Loucy (cell line): Measurements from ENCODE around the gene ARPP19.

Experiments
- H2AFZ ChIP-seq: fragments of 200-600 bp; sonication (generic); 2 replicates; pipeline ENCODE4 v1.6.0; 2016; ENCODE audit warnings: antibody characterized with exemption, mild to moderate bottlenecking, low read length, moderate library complexity
- H3F3A ChIP-seq: fragments of 200-600 bp; 2 replicates; pipeline ENCODE4 v1.6.0; 2016; ENCODE audit warnings: antibody characterized with exemption, low read depth, mild to moderate bottlenecking
- H3K27me3 ChIP-seq: fragments of 200-600 bp; sonication (generic); 2 replicates; pipeline ENCODE4 v1.6.1; 2014; ENCODE audit warnings: low read length, mild to moderate bottlenecking; ENCODE audit not compliant: insufficient read depth, poor library complexity, severe bottlenecking
- H3K36me3 ChIP-seq: fragments of 200-600 bp; sonication (generic); 2 replicates; pipeline ENCODE4 v1.6.1; 2016; ENCODE audit warnings: low read length; ENCODE audit not compliant: insufficient read depth
- H3K4me1 ChIP-seq: fragments of 200-600 bp; sonication (generic); 2 replicates; pipeline ENCODE4 v1.5.1; 2014; ENCODE audit warnings: low read length, mild to moderate bottlenecking; ENCODE audit not compliant: insufficient read depth, poor library complexity, severe bottlenecking
- H3K4me2 ChIP-seq: fragments of 200-600 bp; sonication (generic); 2 replicates; pipeline ENCODE4 v1.6.0; 2014; ENCODE audit warnings: antibody characterized with exemption, low read length, low read depth, mild to moderate bottlenecking; ENCODE audit not compliant: poor library complexity, severe bottlenecking
- H3K4me3 ChIP-seq: fragments of 200-600 bp; sonication (generic); 2 replicates; pipeline ENCODE4 v1.5.1; 2014; ENCODE audit warnings: low read length, mild to moderate bottlenecking, mixed read lengths; ENCODE audit not compliant: poor library complexity, severe bottlenecking
- H3K79me2 ChIP-seq: fragments of 200-600 bp; sonication (generic); 2 replicates; pipeline ENCODE4 v1.6.1; 2014; ENCODE audit warnings: low read length; ENCODE audit not compliant: insufficient read depth
- H3K9ac ChIP-seq: fragments of 200-600 bp; sonication (generic); 2 replicates; pipeline ENCODE4 v1.6.0; 2014; ENCODE audit warnings: mild to moderate bottlenecking, low read depth, low read length, moderate library complexity; ENCODE audit not compliant: poor library complexity, severe bottlenecking
- H3K9me2 ChIP-seq: fragments of 200-600 bp; sonication (generic); replicated peaks from 2 replicates; pipeline ENCODE4 v1.6.1; 2016; ENCODE audit warnings: low read depth, low read length, mixed read lengths
- H3K9me3 ChIP-seq: fragments of 200-600 bp; sonication (generic); 2 replicates; pipeline ENCODE4 v1.6.1; 2014; ENCODE audit warnings: mild to moderate bottlenecking, antibody characterized with exemption, low read length, low read depth; ENCODE audit not compliant: insufficient read depth
- H4K20me1 ChIP-seq: fragments of 200-600 bp; sonication (generic); 2 replicates; pipeline ENCODE4 v1.6.0; 2014; ENCODE audit warnings: antibody characterized with exemption, low read length, mild to moderate bottlenecking; ENCODE audit not compliant: insufficient read depth, poor library complexity, severe bottlenecking
- EZH2phosphoT487 ChIP-seq: fragments of 200-600 bp; IDR thresholded peaks from 2 replicates; pipeline ENCODE4 v1.6.1; 2018; ENCODE audit warnings: antibody characterized with exemption, mild to moderate bottlenecking, moderate library complexity, borderline replicate concordance
- TF ChIP-seq, protein P1 (sequence below): fragments of 200-600 bp; sonication (generic); conservative IDR thresholded peaks from 2 replicates; pipeline ENCODE4 v1.5.1; 2014; ENCODE audit warnings: mild to moderate bottlenecking, antibody characterized with exemption, low read length

ARPP19 gene

GRCh38 chr15:52558196-52558595 is 10.6 kb downstream of the ARPP19 start:
- Histone ChIP-seq H3K4me3 (no peak overlapping the region), H3K4me1 (peaks cover 30% of the 10 kb centered on the region), H2AFZ (no peak overlapping the region), H4K20me1 (peaks cover 85% of the 10 kb centered on the region), H3K36me3 (peaks cover 46% of the 10 kb centered on the region), H3K79me2 (peaks cover 96% of the 10 kb centered on the region), H3K27me3 (no peaks in the 10 kb centered on the region), H3F3A (no peaks in the 10 kb centered on the region), H3K4me2 (peak overlapping the region; percentile 18), H3K9me2 (no peaks in the 10 kb centered on the region), H3K9ac (peak overlapping the region; percentile 55), H3K9me3 (no peaks in the 10 kb centered on the region)
- no peak for TF ChIP-seq EZH2phosphoT487
- TF ChIP-seq, protein P1, sequence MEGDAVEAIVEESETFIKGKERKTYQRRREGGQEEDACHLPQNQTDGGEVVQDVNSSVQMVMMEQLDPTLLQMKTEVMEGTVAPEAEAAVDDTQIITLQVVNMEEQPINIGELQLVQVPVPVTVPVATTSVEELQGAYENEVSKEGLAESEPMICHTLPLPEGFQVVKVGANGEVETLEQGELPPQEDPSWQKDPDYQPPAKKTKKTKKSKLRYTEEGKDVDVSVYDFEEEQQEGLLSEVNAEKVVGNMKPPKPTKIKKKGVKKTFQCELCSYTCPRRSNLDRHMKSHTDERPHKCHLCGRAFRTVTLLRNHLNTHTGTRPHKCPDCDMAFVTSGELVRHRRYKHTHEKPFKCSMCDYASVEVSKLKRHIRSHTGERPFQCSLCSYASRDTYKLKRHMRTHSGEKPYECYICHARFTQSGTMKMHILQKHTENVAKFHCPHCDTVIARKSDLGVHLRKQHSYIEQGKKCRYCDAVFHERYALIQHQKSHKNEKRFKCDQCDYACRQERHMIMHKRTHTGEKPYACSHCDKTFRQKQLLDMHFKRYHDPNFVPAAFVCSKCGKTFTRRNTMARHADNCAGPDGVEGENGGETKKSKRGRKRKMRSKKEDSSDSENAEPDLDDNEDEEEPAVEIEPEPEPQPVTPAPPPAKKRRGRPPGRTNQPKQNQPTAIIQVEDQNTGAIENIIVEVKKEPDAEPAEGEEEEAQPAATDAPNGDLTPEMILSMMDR = no peak

- Histone ChIP-seq H3K4me3 (no peak overlapping the region), H2AFZ (no peak overlapping the region), H3K36me3 (peaks cover 55% of the 10 kb centered on the region), H3K4me1 (peaks cover 22% of the 10 kb centered on the region), H3F3A (no peaks in the 10 kb centered on the region), H3K9me2 (no peaks in the 10 kb centered on the region), H3K9me3 (no peaks in the 10 kb centered on the region), H3K79me2 (peaks cover 88% of the 10 kb centered on the region), H4K20me1 (peaks cover 78% of the 10 kb centered on the region), H3K27me3 (no peaks in the 10 kb centered on the region), H3K4me2 (no peak overlapping the region), H3K9ac (no peak overlapping the region)
- TF ChIP-seq, protein P1 = no peak
- no peak for TF ChIP-seq EZH2phosphoT487
Measured at GRCh38 chr15:52557274-52557641, 11.6 kb downstream of the ARPP19 start.

DNA sequence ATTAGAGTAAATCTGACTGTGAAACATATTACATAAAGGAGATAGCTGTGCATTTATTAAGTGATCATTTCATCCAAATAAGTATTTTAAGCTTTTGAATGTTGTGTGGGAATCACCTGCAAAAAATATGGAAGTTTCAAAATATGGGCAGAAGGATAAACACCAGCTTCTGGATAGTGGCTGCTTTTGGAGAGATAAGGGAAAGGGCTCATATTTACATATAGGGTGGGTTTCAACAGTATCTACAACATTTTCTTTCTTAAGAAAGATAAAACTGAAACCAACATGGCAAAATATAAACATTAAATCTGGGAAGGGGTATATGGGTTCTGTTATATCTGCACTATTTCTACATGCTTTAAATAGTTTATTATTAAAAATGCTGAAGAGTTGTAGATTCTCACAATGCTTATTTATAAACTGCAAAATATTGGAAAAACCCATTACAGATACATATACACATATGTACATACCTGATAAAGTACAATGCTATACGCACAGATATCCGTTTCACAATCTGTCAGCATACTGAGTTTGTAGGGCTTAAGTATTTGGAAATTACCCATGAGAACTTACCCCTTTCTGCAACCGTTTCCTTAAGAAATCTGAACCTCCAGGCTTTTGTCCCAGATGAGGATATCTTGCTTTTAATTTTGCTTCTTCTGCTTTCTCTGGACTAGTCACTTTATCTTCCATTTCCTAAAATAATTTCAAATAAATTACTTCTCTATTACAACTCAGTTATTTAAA is 12.1 kb downstream of the ARPP19 start:
- H4K20me1 ChIP-seq = peaks cover 72% of the 10 kb centered on the region
- H3K27me3 ChIP-seq = no peaks in the 10 kb centered on the region
- TF ChIP-seq, protein P1 = no peak
- TF ChIP-seq EZH2phosphoT487 = no peak

More for the DNA sequence above, 12.1 kb downstream of the ARPP19 start:
- Histone ChIP-seq H3K4me3 (no peak overlapping the region), H2AFZ (no peak overlapping the region), H3K9me2 (no peaks in the 10 kb centered on the region), H3F3A (no peaks in the 10 kb centered on the region), H3K9me3 (no peaks in the 10 kb centered on the region), H3K9ac (no peak overlapping the region), H3K4me2 (no peak overlapping the region), H3K4me1 (peaks cover 22% of the 10 kb centered on the region), H3K36me3 (peaks cover 60% of the 10 kb centered on the region), H3K79me2 (peaks cover 88% of the 10 kb centered on the region)
